ENCODE measurements around the gene SCAF1.
"Not testable (repeated sequence)": the region's sequence is repeated elsewhere in the genome, so short reads cannot be mapped to it uniquely, and the experiment has no call there.

Gene SCAF1

DNA sequence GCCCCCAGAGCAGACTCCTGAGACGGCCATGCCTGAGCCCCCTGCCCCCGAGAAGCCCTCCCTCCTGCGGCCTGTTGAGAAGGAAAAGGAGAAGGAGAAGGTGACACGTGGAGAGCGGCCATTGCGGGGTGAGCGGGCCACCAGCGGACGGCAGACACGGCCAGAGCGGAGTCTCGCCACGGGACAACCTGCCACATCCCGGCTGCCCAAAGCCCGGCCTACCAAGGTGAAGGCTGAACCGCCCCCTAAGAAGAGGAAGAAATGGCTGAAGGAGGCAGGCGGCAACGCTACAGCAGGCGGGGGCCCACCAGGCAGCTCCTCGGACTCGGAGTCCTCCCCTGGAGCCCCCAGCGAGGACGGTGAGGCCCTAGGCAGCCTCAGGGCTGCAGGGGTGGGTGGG lies 26.1 kb upstream of the SCAF1 start:
- in situ Hi-C loops (cut with MboI; ENCODE audit: low sequenced_read_pairs), result no loop called here

DNA sequence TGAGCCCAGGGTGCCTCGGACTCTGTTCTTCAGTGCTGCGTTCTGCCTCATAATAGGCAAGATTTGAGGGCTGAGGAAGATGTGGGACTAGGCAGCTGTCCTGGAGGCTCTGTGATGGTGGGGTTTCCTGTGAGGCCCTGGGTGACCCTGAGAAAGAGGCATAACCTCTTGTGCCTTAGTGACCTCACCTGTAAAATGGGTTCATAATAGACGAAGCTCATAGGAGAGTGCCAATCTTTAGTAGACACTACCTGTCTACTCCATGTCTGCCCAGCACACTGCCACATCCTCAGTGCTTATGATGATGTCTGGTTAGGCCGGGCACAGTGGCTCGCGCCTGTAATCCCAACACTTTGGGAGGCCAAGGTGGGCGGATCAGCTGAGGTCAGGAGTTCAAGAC lies 25.5 kb upstream of the SCAF1 start:
- in situ Hi-C loops (cut with MboI; ENCODE audit: low sequenced_read_pairs), result no loop called here

DNA sequence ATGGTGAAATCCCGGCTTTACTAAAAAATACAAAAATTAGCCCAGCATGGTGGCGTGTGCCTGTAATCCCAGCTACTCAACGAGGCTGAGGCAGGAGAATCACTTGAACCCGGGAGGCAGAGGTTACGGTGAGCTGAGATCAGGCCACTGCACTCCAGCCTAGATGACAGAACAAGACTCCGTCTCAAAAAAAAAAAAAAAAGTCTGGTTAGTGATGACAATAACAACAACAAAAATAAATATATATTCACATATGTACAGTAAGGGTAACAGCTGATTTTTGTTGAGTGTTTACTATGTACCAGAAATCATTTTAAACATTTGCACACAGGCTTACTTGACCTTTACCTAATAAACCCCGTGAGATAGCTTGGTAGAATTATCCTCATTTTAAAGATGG lies 25.1 kb upstream of the SCAF1 start:
- in situ Hi-C loops (cut with MboI; ENCODE audit: low sequenced_read_pairs), result no loop called here

DNA sequence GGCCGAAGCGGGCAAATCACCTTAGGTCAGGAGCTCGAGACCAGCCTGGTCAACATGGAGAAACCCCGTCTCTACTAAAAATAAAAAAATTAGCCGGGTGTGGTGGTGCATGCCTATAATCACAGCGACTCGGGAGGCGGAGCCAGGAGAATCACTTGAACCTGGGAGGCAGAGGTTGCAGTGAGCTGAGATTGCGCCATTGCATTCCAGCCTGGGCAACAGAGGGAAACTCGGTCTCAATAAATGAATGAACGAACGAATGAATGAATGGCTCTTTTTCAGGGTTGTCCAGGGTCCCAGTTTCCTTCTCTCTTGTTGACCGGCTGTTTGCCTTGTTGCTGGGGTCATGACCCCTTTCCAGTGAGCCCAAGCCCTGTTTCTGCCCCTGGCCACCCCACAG lies 24.1 kb upstream of the SCAF1 start:
- in situ Hi-C loops (cut with MboI; ENCODE audit: low sequenced_read_pairs), result not testable (repeated sequence)

DNA sequence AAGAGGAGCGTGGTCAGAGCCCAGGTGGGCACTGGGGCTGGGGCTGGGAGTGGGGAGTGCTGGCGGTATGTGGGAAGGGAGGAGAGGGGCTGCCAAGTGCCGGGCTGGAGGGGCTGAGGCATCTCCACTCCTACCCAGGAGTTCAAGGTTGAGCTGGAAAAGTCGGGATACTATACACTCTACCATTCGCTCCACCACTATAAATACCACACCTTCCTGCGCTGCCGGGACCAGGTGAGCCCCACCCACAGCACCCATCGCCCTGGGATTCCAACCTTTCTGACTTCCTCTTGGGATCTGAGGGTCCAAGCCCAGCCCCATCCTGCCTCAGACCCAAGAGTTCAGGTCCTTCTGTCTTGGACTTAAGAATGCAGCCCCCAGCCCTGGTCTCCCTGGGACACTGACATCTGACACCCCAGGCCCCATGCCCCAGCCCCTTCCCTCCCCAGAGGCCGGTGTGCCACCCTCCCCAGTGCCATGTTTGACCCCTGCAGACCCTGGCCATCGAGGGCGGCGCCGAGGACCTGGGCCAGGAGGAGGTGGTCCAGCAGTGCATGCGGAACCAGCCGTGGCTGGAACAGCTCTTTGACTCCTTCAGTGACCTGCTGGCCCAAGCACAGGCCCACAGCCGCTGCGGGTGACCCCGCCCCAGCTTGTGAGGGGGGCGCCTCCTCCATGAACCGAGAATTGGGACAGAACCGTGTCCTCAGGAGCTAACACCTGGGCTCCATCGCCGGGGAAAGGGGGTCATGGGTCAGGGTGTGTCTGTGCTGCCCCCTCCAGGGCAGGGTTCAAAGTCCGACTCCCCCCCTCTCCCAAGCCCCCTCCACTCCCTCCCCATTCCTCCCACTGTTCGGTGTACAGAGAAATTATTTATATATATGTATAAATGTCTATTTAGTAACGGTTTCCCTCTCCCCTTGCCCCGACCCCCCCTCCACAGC lies 16.8 kb upstream of the SCAF1 start:
- in situ Hi-C loops (cut with MboI; ENCODE audit: low sequenced_read_pairs), result no loop called here

DNA sequence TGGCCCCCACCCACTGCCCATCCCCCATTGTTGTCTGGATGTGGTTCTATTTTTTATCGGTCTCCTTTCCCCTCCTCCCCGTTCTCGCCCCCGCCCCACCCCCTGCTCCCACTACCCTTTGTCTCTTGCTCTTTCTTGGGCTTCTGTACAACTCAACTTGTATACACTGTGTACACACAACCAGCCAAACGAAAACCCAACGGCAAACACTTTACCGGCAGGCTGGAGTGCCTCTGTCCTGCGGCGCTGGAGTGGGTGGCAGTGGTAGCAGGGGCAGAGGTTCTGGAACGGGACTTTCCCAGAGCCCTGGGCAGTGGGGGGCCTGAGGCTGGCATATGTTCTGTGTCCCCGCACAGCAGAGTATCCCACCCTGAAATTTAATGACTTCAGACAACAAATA lies 15.8 kb upstream of the SCAF1 start:
- in situ Hi-C loops (cut with MboI; ENCODE audit: low sequenced_read_pairs), result no loop called here

DNA sequence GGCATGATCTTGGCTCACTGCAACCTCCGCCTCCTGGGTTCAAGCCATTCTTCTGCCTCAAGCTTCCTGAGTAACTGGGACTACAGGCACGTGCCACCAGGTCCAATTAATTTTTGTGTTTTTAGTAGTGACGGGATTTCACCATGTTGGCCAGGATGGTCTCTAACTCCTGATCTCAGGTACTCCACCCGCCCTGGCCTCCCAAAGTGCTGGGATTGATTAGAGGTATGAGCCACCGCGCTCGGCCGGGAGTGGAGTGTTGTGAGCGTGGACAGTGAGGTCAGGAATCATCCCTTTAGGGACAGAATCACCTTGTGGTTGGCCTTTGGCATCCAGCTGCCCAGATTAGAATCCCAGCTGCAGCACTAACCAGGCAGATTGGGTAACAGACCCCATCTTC lies 12.3 kb upstream of the SCAF1 start:
- in situ Hi-C loops (cut with MboI; ENCODE audit: low sequenced_read_pairs), result no loop called here

DNA sequence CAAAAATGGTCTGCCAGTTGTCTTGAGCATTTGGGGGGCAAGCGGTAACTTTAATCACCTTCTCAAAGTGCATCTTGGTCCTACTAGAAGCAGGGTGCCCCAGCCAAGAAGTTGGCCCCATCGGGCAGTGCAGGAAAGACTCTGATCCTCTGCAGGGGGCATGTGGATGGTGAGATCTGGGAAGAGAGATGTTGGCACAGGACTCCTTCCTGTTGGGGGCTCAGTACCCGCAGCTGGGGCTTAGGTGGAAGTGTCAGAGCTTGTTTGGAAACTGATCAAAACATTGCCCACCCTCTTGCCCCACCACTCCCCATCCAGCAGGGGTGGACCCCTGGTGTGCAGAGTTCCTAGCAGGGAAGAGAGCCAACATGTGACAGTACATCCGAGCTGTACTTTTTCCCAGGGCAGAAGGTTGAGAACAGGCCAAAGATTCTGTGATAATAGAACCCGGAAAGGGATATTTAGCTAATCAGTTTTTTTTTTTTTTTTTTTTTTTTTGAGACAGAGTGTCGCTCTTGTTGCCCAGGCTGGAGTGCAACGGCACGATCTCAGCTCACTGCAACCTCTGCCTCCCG lies 10.9 kb upstream of the SCAF1 start:
- in situ Hi-C loops (cut with MboI; ENCODE audit: low sequenced_read_pairs), result no loop called here

DNA sequence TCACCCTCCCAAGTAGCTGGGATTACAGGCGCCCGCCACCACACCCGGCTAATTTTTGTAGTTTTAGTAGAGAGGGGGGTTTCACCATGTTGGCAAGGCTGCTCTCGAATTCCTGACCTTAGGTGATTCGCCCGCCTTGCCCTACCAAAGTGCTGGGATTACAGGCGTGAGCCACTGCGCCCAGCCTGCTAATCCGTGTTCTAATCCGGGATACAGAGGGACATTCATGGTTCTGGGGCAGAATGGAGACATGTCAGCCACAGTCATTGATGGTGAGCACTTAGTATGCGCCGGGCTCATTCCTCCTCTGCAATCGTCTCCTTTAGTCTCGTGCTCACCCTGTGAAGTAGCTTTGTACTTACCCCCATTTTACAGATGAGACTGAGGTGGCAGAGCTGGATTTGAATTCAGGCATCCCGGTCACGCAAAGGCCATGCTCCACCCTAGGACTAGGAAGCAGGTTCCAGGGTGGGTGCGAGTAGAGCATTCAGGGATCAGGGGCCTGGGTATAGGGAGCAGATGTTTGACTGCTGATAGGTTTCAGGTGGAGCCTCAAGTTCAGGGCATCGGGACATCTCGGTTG lies 10.3 kb upstream of the SCAF1 start:
- in situ Hi-C loops (cut with MboI; ENCODE audit: low sequenced_read_pairs), result no loop called here

DNA sequence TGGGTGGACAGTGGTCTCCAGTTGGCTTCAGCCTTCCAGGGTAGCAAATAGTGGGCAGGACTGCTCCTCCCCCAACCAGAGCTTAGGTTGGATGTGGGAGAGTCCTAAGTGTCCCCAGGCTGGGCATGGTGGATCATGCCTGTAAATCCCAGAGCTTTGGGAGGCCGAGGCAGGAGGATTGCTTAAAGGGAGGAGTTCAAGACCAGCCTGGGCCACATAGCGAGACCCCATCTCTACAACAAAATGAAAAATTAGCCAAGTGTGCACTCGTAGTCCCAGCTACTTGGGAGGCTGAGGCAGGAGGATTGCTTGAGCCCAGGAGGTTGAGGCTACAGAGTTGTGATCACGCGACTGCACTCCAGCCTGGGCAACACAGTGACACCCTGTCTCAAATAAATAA lies 9.4 kb upstream of the SCAF1 start:
- in situ Hi-C loops (cut with MboI; ENCODE audit: low sequenced_read_pairs), result no loop called here

DNA sequence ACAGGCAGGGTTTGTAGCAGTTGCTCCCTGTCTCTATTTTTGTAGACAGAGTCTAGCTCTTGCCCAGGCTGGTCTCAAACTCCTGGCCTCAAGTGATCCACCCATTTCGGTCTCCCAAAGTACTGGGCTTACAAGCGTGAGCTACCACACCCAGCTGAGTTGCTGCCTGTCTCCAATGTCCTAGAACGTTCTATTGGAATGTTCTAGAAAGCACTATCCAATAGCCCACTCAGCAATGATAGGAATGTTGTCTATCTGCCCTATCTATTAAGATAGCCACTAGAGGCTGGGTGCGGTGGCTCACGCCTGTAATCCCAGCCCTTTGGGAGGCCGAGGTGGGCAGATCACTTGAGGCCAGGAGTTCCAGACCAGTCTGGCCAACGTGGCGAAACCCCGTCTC lies 8.7 kb upstream of the SCAF1 start:
- in situ Hi-C loops (cut with MboI; ENCODE audit: low sequenced_read_pairs), result not testable (repeated sequence)

DNA sequence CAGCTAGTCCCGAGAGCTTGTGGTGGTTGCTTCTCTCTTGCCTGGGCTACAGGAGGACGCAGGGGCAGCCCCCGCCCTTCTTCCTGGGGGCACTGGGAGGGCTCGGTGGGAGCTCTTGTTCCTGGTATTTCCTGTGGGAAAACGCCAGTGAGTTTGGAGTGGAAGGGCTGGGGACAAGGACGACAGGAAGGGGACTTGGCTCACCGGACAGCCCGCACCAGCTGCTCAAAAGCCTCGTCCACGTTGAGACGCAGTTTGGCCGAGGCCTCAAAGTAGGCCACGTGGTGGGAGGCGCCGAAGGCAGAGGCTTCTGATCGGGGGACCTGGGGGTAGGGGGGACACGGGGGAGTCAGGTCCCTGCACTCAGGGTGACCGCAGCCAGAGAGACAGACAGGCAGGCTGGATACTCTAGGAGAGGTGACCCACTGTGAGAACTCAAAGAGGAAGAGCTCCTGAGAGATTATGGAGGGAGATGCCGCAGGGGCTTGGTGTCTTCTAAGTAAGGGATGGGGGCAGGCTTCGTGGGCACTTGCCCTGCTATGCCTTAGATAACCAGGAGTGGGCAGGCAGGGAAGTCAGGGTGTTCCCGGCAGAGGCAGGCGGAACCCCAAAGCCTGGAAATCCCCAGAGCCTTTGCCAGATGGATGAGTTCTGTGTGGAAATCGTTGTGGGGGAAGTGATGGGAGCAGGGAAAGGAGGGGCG lies 6.3 kb upstream of the SCAF1 start:
- in situ Hi-C loops (cut with MboI; ENCODE audit: low sequenced_read_pairs), result no loop called here

DNA sequence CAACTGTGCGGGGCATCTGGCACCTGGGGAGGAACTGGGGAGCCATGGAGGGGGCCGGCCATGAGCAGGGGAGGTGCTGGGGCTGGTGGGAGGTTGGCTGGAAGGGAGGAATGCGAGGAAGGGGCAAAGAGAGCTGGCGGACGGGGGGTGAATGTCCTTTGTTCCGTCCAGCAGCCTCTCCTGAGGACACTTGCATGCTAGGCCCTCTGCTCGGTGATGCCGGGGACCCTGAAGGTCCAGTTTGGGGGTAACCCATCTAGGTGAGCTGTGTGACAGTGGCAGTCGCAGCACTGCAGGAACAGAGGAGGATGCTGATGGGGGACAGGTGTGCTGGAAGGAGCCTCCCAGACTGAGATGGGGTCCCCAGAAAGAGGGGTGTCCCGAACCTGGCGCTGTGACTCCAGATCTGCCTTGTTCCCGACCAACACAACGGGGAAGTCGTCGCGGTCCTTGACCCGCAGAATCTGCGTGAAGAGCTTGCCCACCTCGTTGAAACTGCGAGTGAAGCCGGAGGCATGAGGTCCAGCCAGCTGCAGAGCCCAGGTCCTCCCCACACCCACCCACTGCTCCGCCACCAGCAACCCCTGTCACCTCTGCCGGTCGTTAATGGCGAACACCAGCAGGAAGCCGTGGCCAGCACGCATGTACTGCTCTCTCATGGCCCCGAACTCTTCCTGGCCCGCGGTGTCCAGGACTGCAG lies 5.6 kb upstream of the SCAF1 start:
- in situ Hi-C loops (cut with MboI; ENCODE audit: low sequenced_read_pairs), result no loop called here

DNA sequence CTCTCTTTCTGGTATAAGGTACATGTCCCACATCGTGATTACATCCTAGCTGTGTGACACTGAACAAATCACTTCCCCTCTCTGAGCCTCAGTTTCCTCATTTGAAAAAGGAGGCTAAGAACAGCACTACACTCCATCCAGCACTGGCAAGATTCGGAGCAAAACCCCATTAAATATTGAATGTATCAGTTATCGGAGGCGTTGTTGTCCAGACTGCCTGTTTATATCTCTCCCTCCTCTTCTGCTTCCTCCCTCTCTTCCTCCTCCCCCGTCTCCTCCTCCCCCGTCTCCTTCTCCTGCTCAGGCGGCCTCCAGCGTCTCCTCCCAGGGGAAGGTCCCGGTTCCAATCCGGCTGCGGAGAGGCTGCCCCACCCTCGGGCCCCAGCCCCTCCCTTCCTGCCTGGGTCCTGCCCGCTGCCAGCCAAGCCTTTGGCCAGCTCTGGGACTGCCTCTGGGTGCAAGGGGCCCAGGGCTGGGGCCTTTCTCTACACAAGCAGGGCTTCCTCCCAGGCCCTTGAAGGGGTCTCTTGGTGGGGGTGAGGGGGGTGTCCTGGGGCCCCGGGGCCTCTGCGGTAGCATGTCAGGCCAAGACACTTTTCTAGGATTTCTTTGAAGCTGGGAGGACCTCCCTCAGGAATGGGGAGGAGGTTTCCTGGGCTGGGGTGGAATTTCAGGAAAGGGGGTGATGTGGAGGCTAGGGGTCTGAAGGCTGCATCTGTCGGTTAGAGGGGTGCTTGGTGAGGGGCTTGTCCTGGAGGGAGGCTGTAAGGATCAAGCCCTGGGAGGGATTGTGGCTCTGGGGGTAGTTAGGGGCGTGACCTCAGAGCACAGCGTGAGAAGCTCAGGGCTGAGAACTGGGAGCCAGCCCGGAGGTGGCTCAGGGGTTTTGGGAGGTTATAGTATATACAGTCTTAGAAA lies 3.9 kb upstream of the SCAF1 start:
- in situ Hi-C loops (cut with MboI; ENCODE audit: low sequenced_read_pairs), result no loop called here

DNA sequence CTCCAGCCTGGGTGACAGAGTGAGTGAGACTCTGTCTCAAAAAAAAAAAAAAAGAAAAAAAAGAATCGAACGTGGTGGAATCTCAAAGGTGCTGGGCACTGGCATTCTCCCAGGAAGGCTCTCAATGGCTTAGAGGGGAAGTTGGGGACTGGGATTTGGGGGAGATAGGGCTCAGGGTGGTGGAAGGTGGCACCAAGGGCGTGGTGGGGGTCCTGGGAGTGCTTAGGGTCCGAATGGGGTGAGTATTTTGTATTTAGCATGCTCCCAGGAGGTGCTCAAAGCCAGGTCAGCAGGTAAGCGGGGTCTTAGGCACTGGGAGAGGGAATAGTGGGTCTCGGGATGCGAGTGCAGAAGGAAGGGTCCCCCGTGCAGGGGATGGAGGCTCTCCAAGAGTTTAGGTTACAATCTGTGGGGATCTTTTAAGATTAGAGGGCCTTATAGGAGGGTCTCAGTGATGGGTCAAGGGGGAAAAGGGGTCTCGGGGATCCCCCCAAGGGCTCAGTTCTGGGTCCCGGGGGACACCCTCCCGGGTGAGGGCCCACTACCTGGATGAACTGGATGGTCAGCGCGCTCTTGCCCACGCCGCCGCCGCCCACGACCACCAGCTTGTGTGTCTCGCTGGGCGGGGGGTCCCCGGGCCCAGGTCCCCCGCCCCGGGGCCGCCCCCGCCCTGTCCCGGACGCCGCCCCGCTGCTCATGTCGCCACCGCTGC lies 2.5 kb upstream of the SCAF1 start:
- in situ Hi-C loops (cut with MboI; ENCODE audit: low sequenced_read_pairs), result no loop called here

DNA sequence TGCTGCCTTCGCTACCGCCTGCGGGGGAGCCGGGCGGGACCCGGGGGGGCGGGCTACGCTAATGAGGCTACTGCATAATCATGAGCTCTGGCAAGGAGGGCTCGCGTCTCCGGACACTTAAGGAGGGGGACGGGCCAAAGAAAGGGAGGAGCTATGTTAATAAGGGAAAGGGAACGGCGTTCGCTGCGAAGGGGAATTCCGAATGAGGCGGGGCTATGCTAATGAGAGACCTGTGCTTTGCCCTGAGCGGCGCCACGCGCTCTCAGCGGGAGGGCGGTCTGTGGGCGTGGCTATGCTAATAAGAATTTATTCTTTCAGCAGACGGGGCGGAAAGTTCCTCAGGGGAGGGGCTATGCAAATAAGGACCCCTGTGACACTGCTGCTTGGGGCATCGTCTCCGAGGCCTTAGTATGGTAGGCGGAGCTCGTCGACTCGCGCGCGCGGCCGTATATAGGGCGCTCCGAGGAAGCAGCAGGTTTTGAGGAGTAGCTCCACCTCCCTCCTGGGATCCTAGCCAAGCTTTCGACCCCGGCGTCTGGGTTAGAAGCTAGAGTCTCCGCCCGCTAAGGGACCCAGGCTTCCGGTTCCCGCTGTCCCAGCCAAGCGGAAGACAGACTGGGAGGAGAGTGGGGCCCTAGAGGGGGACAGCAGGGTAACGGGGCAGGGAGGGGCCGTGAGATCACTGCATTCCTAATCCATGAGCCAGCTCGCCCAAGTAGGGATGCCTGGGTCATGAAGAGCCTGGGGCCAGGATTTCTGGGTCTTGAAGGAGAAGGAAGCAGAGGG lies 1.7 kb upstream of the SCAF1 start, which contains the start of gene RRAS:
Gene RRAS, minus strand, starts transcription at position 31 of the 786 bp plus-strand sequence. CDS start 45 bp downstream, outside the sequence.
- in situ Hi-C loops (cut with MboI; ENCODE audit: low sequenced_read_pairs), result no loop called here

DNA sequence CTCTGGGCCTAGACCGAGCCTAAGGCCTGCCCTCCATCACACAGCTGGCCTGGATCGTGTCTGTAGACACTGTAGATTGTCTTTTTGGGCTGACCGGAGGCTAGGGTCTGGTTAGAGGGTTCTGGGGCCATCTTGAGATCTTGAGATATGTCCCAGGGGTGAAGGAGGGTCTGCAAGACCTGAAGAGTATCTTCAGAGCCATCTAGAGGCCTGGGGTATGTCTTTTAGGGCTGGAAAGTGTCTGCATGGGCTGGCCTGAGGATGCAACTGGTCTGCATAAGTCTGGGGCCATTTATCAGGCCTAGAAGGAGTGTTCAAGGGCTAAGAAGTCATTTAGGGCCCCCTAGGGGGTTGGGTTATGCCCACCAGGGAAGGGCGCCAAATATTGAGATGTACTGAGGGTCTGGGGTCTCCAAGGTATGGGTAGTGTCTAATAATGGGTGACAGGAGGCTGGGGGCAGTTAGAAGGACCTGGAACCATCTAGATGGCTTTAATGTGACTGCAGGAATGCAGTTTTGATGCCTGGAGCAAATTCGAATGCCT lies 555 bp downstream of the SCAF1 start:
- in situ Hi-C loops (cut with MboI; ENCODE audit: low sequenced_read_pairs), result no loop called here

DNA sequence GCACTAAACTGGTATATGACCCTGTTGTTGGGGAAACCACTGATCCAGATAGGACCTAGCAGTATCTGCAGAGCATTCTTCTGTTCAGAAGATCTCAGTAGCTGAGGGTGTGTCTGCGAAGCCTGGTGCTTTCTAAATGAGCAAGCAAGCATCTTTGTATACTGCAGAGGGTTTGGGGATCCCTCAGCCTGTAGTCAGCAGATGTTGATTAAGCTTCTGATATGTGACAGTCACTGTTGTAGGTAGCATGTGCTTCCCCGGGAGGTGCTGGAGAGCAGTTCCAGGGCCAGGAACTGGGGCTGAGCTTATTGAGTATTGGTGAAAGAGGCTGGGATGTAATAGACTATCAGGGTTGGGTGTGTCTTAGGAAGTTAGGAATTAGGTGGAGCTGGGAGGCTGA lies 1.5 kb downstream of the SCAF1 start:
- in situ Hi-C loops (cut with MboI; ENCODE audit: low sequenced_read_pairs), result no loop called here

Data from HL-60/S4 treated with phorbol 12-myristate 13-acetate at 8.2 ng/mL for 4 days and 3 days (cell line).